ENCODE results near the gene BRIP1.
"Not testable (repeated sequence)": the region's sequence is repeated elsewhere in the genome, so short reads cannot be mapped to it uniquely, and the experiment has no call there.

The BRIP1 gene

DNA sequence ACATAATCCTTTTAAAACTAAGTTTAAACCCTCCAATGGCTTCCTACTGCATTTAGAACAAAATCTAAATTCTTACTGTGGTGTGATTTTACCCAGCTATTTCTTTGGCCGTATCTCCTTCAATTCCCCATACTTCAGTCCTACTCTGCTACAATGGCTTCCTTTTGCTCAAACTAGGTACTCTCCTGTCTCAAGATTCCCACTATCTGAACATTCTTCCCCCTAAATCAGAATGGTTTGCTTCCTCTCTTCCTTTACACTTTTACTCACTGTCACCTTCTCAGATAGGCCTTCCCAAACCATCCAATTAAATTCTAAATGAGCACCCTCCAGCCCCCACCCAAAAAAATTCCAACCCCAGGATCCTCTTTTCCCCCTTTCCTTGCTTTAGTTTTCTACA is 109.2 kb downstream of the BRIP1 start:
- no peak for DNase-seq

GRCh38 chr17:61753696-61754095 is 109.6 kb downstream of the BRIP1 start:
- DNase-seq: no peak

- DNase-seq: no peak
Observed at GRCh38 chr17:61750656-61751055, 112.7 kb downstream of the BRIP1 start.

DNA sequence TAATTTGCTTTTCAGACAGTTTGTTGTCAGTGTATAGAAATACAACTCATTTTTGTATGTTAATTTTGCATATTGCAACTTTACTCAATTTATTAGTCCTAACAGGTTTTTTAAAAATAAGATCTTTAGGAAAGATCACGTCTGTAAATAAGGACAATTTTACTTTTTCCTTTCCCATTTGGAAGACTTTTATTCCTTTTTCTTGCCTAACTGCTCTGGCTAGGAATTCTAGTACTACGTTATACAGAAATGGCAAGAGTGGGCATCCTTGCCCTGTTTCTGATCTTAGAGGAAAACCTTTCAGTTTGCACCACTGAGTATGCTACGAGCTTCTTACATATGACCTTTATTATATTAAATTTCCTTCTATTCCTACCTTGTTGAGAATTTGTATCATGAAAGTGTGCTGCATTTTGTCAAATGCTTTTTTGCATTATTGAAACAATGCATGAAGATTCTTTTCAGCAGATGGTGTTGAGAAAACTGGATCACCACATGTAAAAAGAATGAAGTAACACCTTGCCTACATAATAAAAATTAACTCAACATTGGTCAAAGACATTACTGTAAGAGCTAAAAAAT is 113.4 kb downstream of the BRIP1 start:
- DNase-seq: no peak

DNA sequence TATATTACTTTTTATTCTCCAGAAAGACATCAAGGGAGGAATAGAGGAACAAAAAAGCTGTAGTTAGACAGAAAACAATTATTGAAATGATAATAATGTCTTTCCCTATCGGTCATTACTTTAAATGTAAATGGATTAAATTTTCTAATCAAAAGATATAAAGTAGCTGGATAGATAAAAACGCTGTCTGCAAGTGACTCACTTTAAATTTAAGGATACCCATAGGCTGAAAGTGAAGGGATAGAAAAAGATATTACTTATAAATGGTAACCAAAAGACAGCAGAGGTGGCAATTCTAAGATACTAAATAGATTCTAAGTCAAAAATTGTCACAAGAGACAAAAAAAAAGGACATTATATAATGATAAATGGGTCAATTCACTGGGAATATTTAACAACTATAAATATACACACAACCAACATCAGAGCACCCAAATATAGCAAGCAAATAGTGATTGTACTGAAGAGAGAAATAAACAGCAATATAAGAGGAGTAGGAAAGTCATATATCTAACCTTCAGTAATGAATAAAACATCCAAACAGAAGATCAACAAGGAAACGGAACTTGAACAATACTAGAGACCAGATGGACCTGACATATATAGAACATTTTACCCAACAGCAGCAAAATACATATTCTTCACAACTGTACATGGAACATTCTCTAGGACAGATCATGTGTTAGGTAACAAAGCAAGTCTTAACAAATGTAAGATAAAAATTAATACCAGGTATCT is 116.9 kb downstream of the BRIP1 start:
- DNase-seq: no peak

DNA sequence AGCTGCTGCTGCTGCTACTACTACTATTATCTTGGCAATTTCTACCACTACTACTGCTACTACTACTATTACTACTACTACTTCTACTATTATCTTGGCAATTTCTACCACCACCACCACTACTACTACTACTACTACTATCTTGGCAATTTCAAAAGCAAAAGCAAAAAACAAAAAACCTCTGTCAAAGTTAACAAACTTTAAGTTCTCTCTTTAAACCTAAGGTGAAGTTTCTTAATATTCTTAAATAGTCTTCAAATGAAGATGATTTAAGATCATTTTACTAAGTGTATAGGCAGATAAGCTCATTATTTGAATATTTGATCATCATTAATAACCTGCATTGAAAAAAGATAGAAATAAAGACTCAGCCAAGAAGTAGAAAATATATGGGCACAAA is 118.5 kb downstream of the BRIP1 start:
- DNase-seq: no peak

- DNase-seq: no peak
Observed at GRCh38 chr17:61744252-61744651, 119.1 kb downstream of the BRIP1 start.

DNA sequence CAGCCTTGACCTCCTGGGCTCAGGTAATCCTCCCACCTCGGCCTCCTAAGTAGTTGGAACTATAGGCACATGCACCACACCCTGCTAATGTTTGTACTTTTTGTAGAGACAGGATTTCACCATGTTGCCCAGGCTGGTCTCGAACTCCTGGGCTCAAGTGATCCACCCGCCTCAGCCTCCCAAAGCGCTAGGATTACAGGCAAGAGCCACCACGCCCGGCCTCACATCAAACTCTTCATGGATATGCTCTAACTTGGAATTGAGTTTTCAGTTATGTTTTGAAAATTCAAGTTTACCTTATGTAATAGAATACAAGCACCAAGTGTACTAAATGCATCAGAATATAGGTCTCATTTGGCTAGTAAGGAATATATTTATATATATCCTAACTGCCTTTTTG is 119.6 kb downstream of the BRIP1 start:
- no peak for DNase-seq

GRCh38 chr17:61739002-61739401 is 124.3 kb downstream of the BRIP1 start:
- DNase-seq: no peak

- DNase-seq: no peak
Observed at GRCh38 chr17:61738249-61738648, 125.1 kb downstream of the BRIP1 start.

GRCh38 chr17:61737820-61738219 is 125.5 kb downstream of the BRIP1 start:
- DNase-seq: no peak

- DNase-seq: no peak
Observed at GRCh38 chr17:61736438-61736837, 126.9 kb downstream of the BRIP1 start.

DNA sequence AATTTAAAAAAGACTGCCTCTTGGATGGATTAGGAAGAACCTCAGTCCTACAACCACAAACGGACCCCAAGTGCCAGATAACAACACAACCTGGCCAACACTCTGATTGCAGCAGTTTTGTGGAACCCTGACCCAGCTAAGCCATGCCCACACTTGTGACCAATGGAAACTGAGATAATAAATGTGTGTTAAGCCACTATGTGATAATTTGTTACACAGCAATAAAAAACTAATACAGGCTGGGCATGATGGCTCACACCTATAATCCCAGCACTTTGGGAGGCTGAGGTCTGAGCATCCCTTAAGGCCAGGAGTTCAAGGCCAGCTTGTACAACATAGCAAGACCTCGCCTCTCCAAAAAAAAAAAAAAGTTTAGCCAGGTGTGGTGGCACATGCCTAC is 127.5 kb downstream of the BRIP1 start:
- DNase-seq: no peak

DNA sequence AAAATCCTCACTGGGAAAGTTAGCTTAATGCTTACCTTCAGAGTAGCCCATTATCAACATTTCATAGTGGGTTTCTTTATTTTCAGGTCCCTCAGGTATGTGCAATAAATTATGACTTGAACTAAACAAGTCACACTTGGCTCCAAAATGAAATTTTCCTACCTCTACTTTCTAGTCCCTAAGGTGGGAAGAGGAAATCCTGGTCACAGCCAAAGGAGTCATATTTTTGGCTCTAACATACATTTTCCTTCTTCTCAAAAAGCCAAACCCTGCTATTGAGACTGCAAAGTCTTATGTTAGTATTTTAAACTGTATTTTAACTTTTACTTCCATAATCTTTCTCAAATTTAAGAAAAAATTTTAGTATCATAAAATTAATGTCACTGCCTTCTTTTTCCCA is 128.9 kb downstream of the BRIP1 start:
- no peak for DNase-seq

DNA sequence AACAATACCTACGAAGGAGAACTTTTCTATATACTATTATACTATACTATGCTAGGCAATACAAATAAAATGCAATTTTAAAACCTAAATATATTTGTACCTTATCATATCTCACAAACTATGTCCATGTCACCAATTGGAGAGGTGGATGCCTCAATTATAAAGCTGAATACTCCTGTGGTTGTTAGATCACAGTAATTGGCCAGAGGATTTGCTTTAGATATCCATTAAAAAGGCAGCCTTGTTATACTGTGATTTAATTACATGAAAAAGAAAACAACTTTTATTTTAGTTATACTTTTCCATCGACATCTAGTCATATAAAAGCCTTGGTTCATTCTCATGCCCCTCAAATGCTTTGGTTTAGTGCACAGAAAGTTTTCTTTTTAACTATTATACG is 129.3 kb downstream of the BRIP1 start:
- no peak for DNase-seq

GRCh38 chr17:61733021-61733420 is 130.3 kb downstream of the BRIP1 start:
- no peak for DNase-seq

- no peak for DNase-seq
Observed at GRCh38 chr17:61732169-61732568, 131.2 kb downstream of the BRIP1 start.

DNA sequence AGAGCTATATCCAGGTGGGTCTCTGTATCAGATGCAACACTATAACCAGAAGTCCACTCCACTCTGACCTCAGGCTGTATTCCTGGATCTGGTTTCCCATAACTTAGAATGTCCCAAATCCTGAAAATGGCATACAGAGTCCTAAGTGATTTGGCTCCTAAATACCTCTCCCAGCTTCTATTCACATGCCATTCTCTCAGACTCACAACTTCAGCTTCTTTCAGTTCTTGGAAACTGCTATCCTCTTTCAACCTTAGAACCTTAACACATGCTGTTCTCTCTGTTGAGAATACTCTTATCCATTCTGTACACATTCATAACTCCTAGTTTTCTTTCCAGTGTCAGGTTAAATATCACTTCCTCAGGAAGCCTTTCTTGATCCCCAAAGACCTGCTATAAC is 132.0 kb downstream of the BRIP1 start:
- DNase-seq: no peak

DNA sequence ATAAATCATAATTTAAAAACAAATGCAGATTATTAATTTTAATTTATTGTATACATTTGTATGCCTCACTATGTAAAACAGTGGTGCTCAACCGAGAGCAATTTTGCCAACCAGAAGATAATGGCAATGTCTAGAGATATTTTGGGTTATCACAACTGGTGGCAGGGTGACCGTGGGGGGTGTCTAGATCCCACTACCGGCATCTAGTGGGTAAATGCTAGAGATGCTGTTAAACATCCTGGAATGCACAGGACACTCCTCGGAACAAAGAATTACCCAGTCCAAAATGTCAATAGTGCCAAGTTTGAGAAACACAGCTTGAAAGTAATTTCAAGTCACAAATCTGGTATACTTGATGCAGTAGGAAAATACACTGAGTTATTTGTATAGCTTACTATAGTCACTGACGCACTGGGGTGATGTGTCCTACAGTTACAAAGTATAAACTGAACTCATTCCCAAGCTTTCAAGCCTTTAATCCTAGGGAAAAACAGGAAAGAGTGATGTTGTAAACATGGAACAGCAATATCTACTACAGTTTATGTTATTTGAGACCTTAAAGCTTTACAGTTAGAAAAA is 133.5 kb downstream of the BRIP1 start:
- DNase-seq: no peak

- no peak for DNase-seq
Observed at GRCh38 chr17:61728297-61728836, 135.0 kb downstream of the BRIP1 start.

DNA sequence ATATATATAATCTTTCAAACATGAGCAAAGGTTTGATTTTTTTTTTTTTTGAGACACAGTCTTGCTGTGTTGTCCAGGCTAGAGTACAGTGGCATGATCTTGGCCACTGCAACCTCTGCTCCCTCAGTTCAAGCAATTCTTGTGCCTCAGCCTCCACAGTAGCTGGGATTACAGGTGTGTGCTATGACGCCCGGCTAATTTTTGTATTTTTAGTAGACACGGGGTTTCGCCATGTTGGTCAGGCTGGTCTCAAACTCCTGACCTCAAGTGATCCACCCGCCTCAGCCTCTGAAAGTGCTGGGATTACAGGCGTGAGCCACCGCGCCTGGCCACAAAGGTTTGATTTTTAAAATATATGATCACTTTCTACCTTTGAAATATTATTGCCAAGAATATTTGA is 135.5 kb downstream of the BRIP1 start:
- DNase-seq: not testable (repeated sequence)

- no peak for DNase-seq
Observed at GRCh38 chr17:61726977-61727376, 136.4 kb downstream of the BRIP1 start.

GRCh38 chr17:61724777-61725176 is 138.6 kb downstream of the BRIP1 start:
- no peak for DNase-seq

GRCh38 chr17:61723914-61724313 is 139.4 kb downstream of the BRIP1 start:
- no peak for DNase-seq

Measured in CD4-positive, alpha-beta T cell treated with Interleukin-21 for 1 hour (primary cell).